Activated CD4-positive, alpha-beta T cell treated with anti-CD3 and anti-CD28 coated beads for 48 hours (primary cell): ENCODE measurements around the gene PHACTR1.

ENCODE experiments used
- DNase-seq: peaks from one replicate; pipeline ENCODE4 v3.0.0-alpha.2; 2020

The PHACTR1 gene

GRCh38 chr6:13331516-13332348, 615.2 kb downstream of the PHACTR1 start:
- no peak for DNase-seq

GRCh38 chr6:13332349-13332706, 615.8 kb downstream of the PHACTR1 start:
- DNase-seq: no peak

GRCh38 chr6:13334953-13335352, 618.4 kb downstream of the PHACTR1 start:
- DNase-seq: no peak

- DNase-seq: peak; percentile 87
These were observed 620.0 kb downstream of the PHACTR1 start for GRCh38 chr6:13336553-13336952.

- no peak for DNase-seq
These were observed 621.5 kb downstream of the PHACTR1 start for GRCh38 chr6:13338038-13338437.
